HepG2 (cell line): ENCODE measurements around the gene RRP9. TPM values are rescaled to one million over a fixed set of nuclear protein-coding genes. Genes with fewer than 3 reads are reported as not detected.

Experiments
- HES4 ChIP-seq: sonication (generic); formaldehyde crosslinking; IDR thresholded peaks from 2 replicates; pipeline ENCODE4 v1.9.0; 2021; ENCODE audit warnings: mild to moderate bottlenecking, missing genetic modification reagents, borderline replicate concordance
- HNRNPK ChIP-seq: fragments of 200-400 bp; formaldehyde crosslinking; IDR thresholded peaks from 2 replicates; pipeline ENCODE4 v1.6.1; 2018; ENCODE audit warnings: low read length, low read depth, moderate library complexity, mild to moderate bottlenecking; ENCODE audit not compliant: poor library complexity, severe bottlenecking
- IRF2 ChIP-seq: IDR thresholded peaks from 2 replicates; pipeline ENCODE4 v1.6.1; 2018; ENCODE audit warnings: missing genetic modification reagents, missing compliant biosample characterization
- MAFF ChIP-seq: IDR thresholded peaks from 2 replicates; pipeline ENCODE4 v1.6.1; 2011; ENCODE audit warnings: low read depth, low read length, improper control_type of control experiment
- MED13 ChIP-seq: sonication (generic); formaldehyde crosslinking; IDR thresholded peaks from 2 replicates; pipeline ENCODE4 v1.5.0; 2020; ENCODE audit warnings: missing genetic modification reagents
- MEIS1 ChIP-seq: sonication (generic); formaldehyde crosslinking; IDR thresholded peaks from 2 replicates; pipeline ENCODE4 v1.9.0; 2021; ENCODE audit warnings: mild to moderate bottlenecking, missing genetic modification reagents, moderate library complexity, borderline replicate concordance
- NR2F2 ChIP-seq: IDR thresholded peaks from 2 replicates; pipeline ENCODE4 v1.6.1; 2012; ENCODE audit warnings: low read depth, inconsistent platforms, borderline replicate concordance
- RAD51 ChIP-seq: fragments of 450-650 bp; IDR thresholded peaks from 2 replicates; pipeline ENCODE4 v1.6.1; 2016; ENCODE audit warnings: borderline replicate concordance
- RNF2 ChIP-seq: fragments of 450-650 bp; conservative IDR thresholded peaks from 2 replicates; pipeline ENCODE4 v1.6.1; 2016; ENCODE audit warnings: low read depth
- SP140L ChIP-seq: sonication (generic); formaldehyde crosslinking; IDR thresholded peaks from 2 replicates; pipeline ENCODE4 v1.4.0; 2020; ENCODE audit warnings: missing genetic modification reagents, borderline replicate concordance
- SP2 ChIP-seq: sonication (generic); formaldehyde crosslinking; IDR thresholded peaks from 2 replicates; pipeline ENCODE4 v1.5.1; 2020; ENCODE audit warnings: mild to moderate bottlenecking, missing genetic modification reagents
- TARDBP ChIP-seq: sonication (generic); formaldehyde crosslinking; IDR thresholded peaks from 2 replicates; pipeline ENCODE4 v1.8.0; 2022; ENCODE audit warnings: mild to moderate bottlenecking, missing genetic modification reagents
- TBX3 ChIP-seq: fragments of 450-650 bp; IDR thresholded peaks from 2 replicates; pipeline ENCODE4 v1.6.1; 2017; ENCODE audit warnings: antibody characterized with exemption, mild to moderate bottlenecking, inconsistent platforms, borderline replicate concordance
- ZNF337 ChIP-seq: sonication (generic); formaldehyde crosslinking; IDR thresholded peaks from 2 replicates; pipeline ENCODE4 v1.5.1; 2020; ENCODE audit warnings: missing genetic modification reagents, low read depth, mild to moderate bottlenecking, borderline replicate concordance
- ZNF501 ChIP-seq: sonication (generic); formaldehyde crosslinking; IDR thresholded peaks from 2 replicates; pipeline ENCODE4 v1.5.1; 2020; ENCODE audit warnings: mild to moderate bottlenecking, moderate library complexity, missing genetic modification reagents
- ZNF614 ChIP-seq: IDR thresholded peaks from 2 replicates; pipeline ENCODE4 v1.6.1; 2018; ENCODE audit warnings: missing biosample characterization, missing genetic modification reagents, inconsistent platforms, borderline replicate concordance
- polyA plus RNA-seq, 8 experiments: library from polyadenylated mRNA; depleted of rRNA in 3 of 8; stranded (reverse) in 7 of 8; unstranded in 1 of 8; fragments of >200 nt; fragmentation: Illumina TruSeq in 4 of 8; extraction: Trizol in 4 of 8; gene quantifications; 2 replicates each; pipeline versions ENCODE4 v1.2.1 to v1.2.3, GENCODE V29; 2011 to 2016; ENCODE audit warnings: low read depth in 4 of 8, missing spikeins in 1 of 8, mixed read lengths in 1 of 8; ENCODE audit not compliant: insufficient read depth in 1 of 8
- total RNA-seq, 5 experiments: library from RNA; depleted of rRNA; stranded (reverse); fragments of >200 nt; fragmentation: Illumina TruSeq; extraction: Trizol; gene quantifications; 2 replicates each; pipeline ENCODE4 v1.2.3, GENCODE V29; 2016; ENCODE audit warnings: low read depth in 1 of 5
- TF ChIP-seq, protein P1 (sequence below): sonication (generic); formaldehyde crosslinking; IDR thresholded peaks from 2 replicates; pipeline ENCODE4 v1.4.0; 2020; ENCODE audit warnings: mild to moderate bottlenecking, missing genetic modification reagents
- TF ChIP-seq, protein P2 (sequence below): IDR thresholded peaks from 2 replicates; pipeline ENCODE4 v1.6.1; 2012; ENCODE audit warnings: low read depth, low read length, improper control_type of control experiment
- TF ChIP-seq, protein P3 (sequence below): sonication (generic); formaldehyde crosslinking; IDR thresholded peaks from 2 replicates; pipeline ENCODE4 v1.4.0; 2020; ENCODE audit warnings: missing genetic modification reagents
- TF ChIP-seq, protein P4 (sequence below): IDR thresholded peaks from 2 replicates; pipeline ENCODE4 v1.6.1; 2016; ENCODE audit warnings: control low read depth
- TF ChIP-seq, protein P5 (sequence below): sonication (generic); formaldehyde crosslinking; IDR thresholded peaks from 2 replicates; pipeline ENCODE4 v1.5.0; 2020; ENCODE audit warnings: missing genetic modification reagents

RRP9 gene
- total and polyA plus RNA-seq, 2 of the 13 experiments (the other 11 are each of a cell fraction or from before 2014, with no cell fraction given), result 14.8 to 44.0 TPM

DNA sequence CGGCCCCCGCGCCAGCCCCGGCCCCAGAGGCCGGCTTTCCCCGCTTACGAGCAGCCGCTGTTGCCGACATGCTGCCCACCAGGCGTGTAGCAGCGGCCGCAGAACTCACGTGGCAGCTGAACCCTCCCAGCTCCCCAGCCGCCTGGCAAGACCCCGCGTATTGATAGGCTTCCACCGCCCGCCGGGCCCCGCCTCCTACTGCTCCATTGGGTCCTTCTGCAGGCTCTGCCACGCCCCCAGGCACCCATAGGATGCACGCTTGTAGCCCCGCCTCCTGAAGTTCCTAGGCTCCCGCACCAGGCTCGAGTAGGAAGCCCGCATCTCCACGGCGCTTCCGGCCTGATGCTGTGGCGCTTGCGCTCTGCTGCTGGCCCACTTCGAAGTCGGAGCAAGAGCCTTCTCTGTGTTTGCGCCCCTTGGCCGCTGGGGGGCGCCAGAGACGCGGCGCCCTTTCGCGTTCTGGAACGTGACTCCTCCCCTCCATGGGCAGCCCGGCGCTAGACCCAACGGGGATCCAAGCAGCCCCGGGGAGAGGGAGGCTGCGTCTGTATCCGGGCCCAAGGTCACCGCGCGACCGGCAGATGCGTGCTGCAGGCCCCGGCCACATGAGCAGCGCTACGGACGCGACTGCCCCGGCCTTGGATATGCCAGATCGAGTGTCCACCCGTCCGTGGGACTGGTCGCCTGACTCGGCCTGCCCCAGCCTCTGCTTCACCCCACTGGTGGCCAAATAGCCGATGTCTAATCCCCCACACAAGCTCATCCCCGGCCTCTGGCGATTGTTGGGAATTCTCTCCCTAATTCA is at the start of gene RRP9, which contains the start of gene PARP3 (continued):
- TF ChIP-seq RNF2 (peak; percentile 85; the same call in 1 of the 2 replicates), HES4 (CRISPR knock-in tag) (peak; percentile 91), TBX3 (0 out of 2 replicates have a peak, but pooled peaks have one; percentile 41), MEIS1 (peak; percentile 89; the same call in 1 of the 2 replicates), ZNF614 (CRISPR knock-in tag) (peak; percentile 79; the same call in 1 of the 2 replicates), SP140L (no peak), TARDBP (no peak; the same call in 1 of the 2 replicates), MAFF (no peak), IRF2 (CRISPR knock-in tag) (peak; percentile 84), HNRNPK (peak; percentile 56), NR2F2 (no peak), RAD51 (no peak), ZNF337 (no peak; the same call in 1 of the 2 replicates), ZNF501 (CRISPR knock-in tag) (peak; percentile 87), MED13 (CRISPR knock-in tag) (no peak; the same call in 1 of the 2 replicates), SP2 (CRISPR knock-in tag) (peak; percentile 88)
- TF ChIP-seq, protein P1, sequence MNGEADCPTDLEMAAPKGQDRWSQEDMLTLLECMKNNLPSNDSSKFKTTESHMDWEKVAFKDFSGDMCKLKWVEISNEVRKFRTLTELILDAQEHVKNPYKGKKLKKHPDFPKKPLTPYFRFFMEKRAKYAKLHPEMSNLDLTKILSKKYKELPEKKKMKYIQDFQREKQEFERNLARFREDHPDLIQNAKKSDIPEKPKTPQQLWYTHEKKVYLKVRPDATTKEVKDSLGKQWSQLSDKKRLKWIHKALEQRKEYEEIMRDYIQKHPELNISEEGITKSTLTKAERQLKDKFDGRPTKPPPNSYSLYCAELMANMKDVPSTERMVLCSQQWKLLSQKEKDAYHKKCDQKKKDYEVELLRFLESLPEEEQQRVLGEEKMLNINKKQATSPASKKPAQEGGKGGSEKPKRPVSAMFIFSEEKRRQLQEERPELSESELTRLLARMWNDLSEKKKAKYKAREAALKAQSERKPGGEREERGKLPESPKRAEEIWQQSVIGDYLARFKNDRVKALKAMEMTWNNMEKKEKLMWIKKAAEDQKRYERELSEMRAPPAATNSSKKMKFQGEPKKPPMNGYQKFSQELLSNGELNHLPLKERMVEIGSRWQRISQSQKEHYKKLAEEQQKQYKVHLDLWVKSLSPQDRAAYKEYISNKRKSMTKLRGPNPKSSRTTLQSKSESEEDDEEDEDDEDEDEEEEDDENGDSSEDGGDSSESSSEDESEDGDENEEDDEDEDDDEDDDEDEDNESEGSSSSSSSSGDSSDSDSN (CRISPR knock-in tag), result peak; percentile 98
- TF ChIP-seq, protein P2, sequence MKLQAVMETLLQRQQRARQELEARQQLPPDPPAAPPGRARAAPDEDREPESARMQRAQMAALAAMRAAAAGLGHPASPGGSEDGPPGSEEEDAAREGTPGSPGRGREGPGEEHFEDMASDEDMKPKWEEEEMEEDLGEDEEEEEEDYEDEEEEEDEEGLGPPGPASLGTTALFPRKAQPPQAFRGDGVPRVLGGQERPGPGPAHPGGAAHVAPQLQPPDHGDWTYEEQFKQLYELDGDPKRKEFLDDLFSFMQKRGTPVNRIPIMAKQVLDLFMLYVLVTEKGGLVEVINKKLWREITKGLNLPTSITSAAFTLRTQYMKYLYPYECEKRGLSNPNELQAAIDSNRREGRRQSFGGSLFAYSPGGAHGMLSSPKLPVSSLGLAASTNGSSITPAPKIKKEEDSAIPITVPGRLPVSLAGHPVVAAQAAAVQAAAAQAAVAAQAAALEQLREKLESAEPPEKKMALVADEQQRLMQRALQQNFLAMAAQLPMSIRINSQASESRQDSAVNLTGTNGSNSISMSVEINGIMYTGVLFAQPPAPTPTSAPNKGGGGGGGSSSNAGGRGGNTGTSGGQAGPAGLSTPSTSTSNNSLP, result peak; percentile 7
- TF ChIP-seq, protein P3, sequence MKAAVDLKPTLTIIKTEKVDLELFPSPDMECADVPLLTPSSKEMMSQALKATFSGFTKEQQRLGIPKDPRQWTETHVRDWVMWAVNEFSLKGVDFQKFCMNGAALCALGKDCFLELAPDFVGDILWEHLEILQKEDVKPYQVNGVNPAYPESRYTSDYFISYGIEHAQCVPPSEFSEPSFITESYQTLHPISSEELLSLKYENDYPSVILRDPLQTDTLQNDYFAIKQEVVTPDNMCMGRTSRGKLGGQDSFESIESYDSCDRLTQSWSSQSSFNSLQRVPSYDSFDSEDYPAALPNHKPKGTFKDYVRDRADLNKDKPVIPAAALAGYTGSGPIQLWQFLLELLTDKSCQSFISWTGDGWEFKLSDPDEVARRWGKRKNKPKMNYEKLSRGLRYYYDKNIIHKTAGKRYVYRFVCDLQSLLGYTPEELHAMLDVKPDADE (CRISPR knock-in tag), result no peak; the same call in 1 of the 2 replicates
- TF ChIP-seq, protein P4, sequence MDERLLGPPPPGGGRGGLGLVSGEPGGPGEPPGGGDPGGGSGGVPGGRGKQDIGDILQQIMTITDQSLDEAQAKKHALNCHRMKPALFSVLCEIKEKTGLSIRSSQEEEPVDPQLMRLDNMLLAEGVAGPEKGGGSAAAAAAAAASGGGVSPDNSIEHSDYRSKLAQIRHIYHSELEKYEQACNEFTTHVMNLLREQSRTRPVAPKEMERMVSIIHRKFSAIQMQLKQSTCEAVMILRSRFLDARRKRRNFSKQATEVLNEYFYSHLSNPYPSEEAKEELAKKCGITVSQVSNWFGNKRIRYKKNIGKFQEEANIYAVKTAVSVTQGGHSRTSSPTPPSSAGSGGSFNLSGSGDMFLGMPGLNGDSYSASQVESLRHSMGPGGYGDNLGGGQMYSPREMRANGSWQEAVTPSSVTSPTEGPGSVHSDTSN (CRISPR knock-in tag), result no peak
- TF ChIP-seq, protein P5, sequence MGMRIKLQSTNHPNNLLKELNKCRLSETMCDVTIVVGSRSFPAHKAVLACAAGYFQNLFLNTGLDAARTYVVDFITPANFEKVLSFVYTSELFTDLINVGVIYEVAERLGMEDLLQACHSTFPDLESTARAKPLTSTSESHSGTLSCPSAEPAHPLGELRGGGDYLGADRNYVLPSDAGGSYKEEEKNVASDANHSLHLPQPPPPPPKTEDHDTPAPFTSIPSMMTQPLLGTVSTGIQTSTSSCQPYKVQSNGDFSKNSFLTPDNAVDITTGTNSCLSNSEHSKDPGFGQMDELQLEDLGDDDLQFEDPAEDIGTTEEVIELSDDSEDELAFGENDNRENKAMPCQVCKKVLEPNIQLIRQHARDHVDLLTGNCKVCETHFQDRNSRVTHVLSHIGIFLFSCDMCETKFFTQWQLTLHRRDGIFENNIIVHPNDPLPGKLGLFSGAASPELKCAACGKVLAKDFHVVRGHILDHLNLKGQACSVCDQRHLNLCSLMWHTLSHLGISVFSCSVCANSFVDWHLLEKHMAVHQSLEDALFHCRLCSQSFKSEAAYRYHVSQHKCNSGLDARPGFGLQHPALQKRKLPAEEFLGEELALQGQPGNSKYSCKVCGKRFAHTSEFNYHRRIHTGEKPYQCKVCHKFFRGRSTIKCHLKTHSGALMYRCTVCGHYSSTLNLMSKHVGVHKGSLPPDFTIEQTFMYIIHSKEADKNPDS (CRISPR knock-in tag), result no peak
